CD4-positive, alpha-beta memory T cell (primary cell): Measurements from ENCODE around the gene BPGM. TPM values are rescaled to one million over a fixed set of nuclear protein-coding genes. Genes with fewer than 3 reads are reported as not detected.
"Not testable (repeated sequence)": the region's sequence is repeated elsewhere in the genome, so short reads cannot be mapped to it uniquely, and the experiment has no call there.

Experiments used
- CTCF ChIA-PET: fragments of 350-600 bp; sonication (Branson Sonifier 250); formaldehyde crosslinking; loops from one replicate; lab custom pipeline; 2021; ENCODE audit warnings: inconsistent platforms; ENCODE audit not compliant: partially characterized antibody; lab: Charles Lee
- POLR2A ChIA-PET: fragments of 350-600 bp; sonication (Branson Sonifier 250); formaldehyde crosslinking; loops from one replicate; lab custom pipeline; 2021; ENCODE audit not compliant: partially characterized antibody; lab: Charles Lee
- DNase-seq, 5 donors: peaks; one replicate each; pipeline versions ENCODE4 v3.0.0 to v3.0.0-alpha.2; 2020 to 2022; ENCODE audit warnings: mixed read lengths in 1 of 5
- H3K27ac ChIP-seq: one replicate; pipeline ENCODE4 v1.7.0; 2013; ENCODE audit warnings: low read depth, low read length
- H3K27me3 ChIP-seq: 2 replicates; pipeline ENCODE4 v1.7.0; 2013; ENCODE audit warnings: mild to moderate bottlenecking, low read length, moderate library complexity; ENCODE audit not compliant: insufficient read depth
- H3K36me3 ChIP-seq: 2 replicates; pipeline ENCODE4 v1.7.0; 2013; ENCODE audit warnings: mild to moderate bottlenecking, low read length, moderate library complexity; ENCODE audit not compliant: insufficient read depth
- H3K4me1 ChIP-seq: 2 replicates; pipeline ENCODE4 v1.7.0; 2013; ENCODE audit warnings: mild to moderate bottlenecking, low read length, moderate library complexity; ENCODE audit not compliant: insufficient read depth
- H3K4me3 ChIP-seq, 2 donors: one replicate each; pipeline ENCODE4 v1.7.0; 2013; ENCODE audit warnings: low read length in 2 of 2, mild to moderate bottlenecking in 1 of 2
- H3K9me3 ChIP-seq, 2 donors: one replicate each; pipeline ENCODE4 v1.7.0; 2013; ENCODE audit warnings: low read length in 2 of 2, control low read depth in 1 of 2; ENCODE audit not compliant: control insufficient read depth in 1 of 2
- H3K27ac Mint-ChIP-seq, 7 donors: one replicate each; pipeline ENCODE4 v1.8.0; 2020 to 2021; ENCODE audit warnings: mixed read lengths in 7 of 7, mild to moderate bottlenecking in 6 of 7, inconsistent platforms in 3 of 7, moderate library complexity in 3 of 7
- H3K27me3 Mint-ChIP-seq, 2 donors: one replicate each; pipeline ENCODE4 v1.8.0; 2020 to 2021; ENCODE audit warnings: mixed read lengths in 2 of 2
- H3K36me3 Mint-ChIP-seq, 2 donors: one replicate each; pipeline ENCODE4 v1.8.0; 2020 to 2021; ENCODE audit warnings: mixed read lengths in 2 of 2, inconsistent platforms in 1 of 2, mild to moderate bottlenecking in 1 of 2
- H3K4me1 Mint-ChIP-seq, 4 donors: one replicate each; pipeline ENCODE4 v1.8.0; 2020 to 2021; ENCODE audit warnings: mixed read lengths in 4 of 4, mild to moderate bottlenecking in 1 of 4
- H3K4me3 Mint-ChIP-seq, 8 donors: one replicate each; pipeline ENCODE4 v1.8.0; 2020 to 2021; ENCODE audit warnings: mixed read lengths in 8 of 8, mild to moderate bottlenecking in 7 of 8, moderate library complexity in 6 of 8, inconsistent platforms in 3 of 8
- H3K9me3 Mint-ChIP-seq, 8 donors: one replicate each; pipeline ENCODE4 v1.8.0; 2020 to 2021; ENCODE audit warnings: mixed read lengths in 8 of 8, mild to moderate bottlenecking in 5 of 8, inconsistent platforms in 3 of 8, moderate library complexity in 1 of 8
- intact Hi-C: fragments of 100-400 bp; cut with micrococcal nuclease; formaldehyde crosslinking; loops from one replicate; pipeline ENCODE4 v1.15.1; 2023
- polyA plus RNA-seq, 2 donors: library from polyadenylated mRNA; unstranded; fragments of 300-500 nt; fragmentation: Illumina TruSeq; gene quantifications; one replicate each; pipeline ENCODE4 v1.2.3, GENCODE V29; 2021
- total RNA-seq, 2 experiments: library from RNA; stranded (reverse); gene quantifications; one replicate each; pipeline ENCODE4 v1.2.3, GENCODE V29; 2021

The BPGM gene
- total and polyA plus RNA-seq, 4 experiments from 2014 or later: 13.7 to 27.8 (median 18.4) TPM

- POLR2A ChIA-PET: interaction anchor here (0.7 to 1.5 kb wide), 2 partner anchors 8 to 346 kb away, joined by 3 to 5 read pairs; partner anchors contain the start of gene AGBL3
- no peak for DNase-seq
Measured at GRCh38 chr7:134639683-134640279, 6.9 kb upstream of the BPGM start.

GRCh38 chr7:134640842-134641715, 5.6 kb upstream of the BPGM start:
- H3K36me3 ChIP-seq: no peaks in the 10 kb centered on the region
- H3K4me1 ChIP-seq: peaks cover 27% of the 10 kb centered on the region
- ChIA-PET POLR2A (interaction anchor here (2.0 kb wide), 1 partner anchor 29 kb away, joined by 5 read pairs; no protein-coding TSS in a partner anchor), CTCF (interaction anchor here (1.1 to 3.1 kb wide), 3 partner anchors 9 to 109 kb away, joined by 4 to 17 read pairs (median 6); no protein-coding TSS in a partner anchor)
- Mint-ChIP-seq H3K36me3 (peaks cover 0 to 3% of the 10 kb centered on the region in 2 donors), H3K4me3 (peak overlapping the region in 1 of 8 donors; percentile 27), H3K27me3 (no peaks in the 10 kb centered on the region), H3K4me1 (peaks cover 16 to 20% (median 19%) of the 10 kb centered on the region in 4 donors), H3K9me3 (peaks cover 0 to 8% (median 0%) of the 10 kb centered on the region in 8 donors), H3K27ac (peak overlapping the region in 6 of 7 donors; percentile 10 to 86 (median 62))
- no peaks in the 10 kb centered on the region for H3K9me3 ChIP-seq
- H3K27me3 ChIP-seq: no peaks in the 10 kb centered on the region
- H3K4me3 ChIP-seq: no peak overlapping the region
- intact Hi-C loops: loop anchor here (10.0 kb wide), 1 partner anchor 224 kb away; no protein-coding TSS in a partner anchor
- no peak overlapping the region for H3K27ac ChIP-seq
- no peak for DNase-seq

More at GRCh38 chr7:134639683-134640279, 6.9 kb upstream of the BPGM start:
- H3K9me3 ChIP-seq: no peaks in the 10 kb centered on the region
- intact Hi-C loops: loop anchor here (5.0 to 10.0 kb wide), 2 partner anchors 33 to 225 kb away; no protein-coding TSS in a partner anchor
- no peaks in the 10 kb centered on the region for H3K36me3 ChIP-seq
- Mint-ChIP-seq H3K27me3 (no peaks in the 10 kb centered on the region), H3K4me1 (peaks cover 17 to 23% (median 21%) of the 10 kb centered on the region in 4 donors), H3K36me3 (peaks cover 0 to 3% of the 10 kb centered on the region in 2 donors), H3K27ac (no peak overlapping the region), H3K9me3 (peaks cover 0 to 8% (median 0%) of the 10 kb centered on the region in 8 donors), H3K4me3 (no peak overlapping the region)
- no peaks in the 10 kb centered on the region for H3K27me3 ChIP-seq
- H3K4me3 ChIP-seq: no peak overlapping the region
- no peak overlapping the region for H3K27ac ChIP-seq
- CTCF ChIA-PET: interaction anchor here (0.9 to 3.1 kb wide), 4 partner anchors 8 to 110 kb away, joined by 3 to 17 read pairs (median 4); no protein-coding TSS in a partner anchor
- H3K4me1 ChIP-seq: peaks cover 24% of the 10 kb centered on the region

GRCh38 chr7:134641981-134642380, 4.7 kb upstream of the BPGM start:
- H3K27me3 ChIP-seq, H3K4me3 ChIP-seq, H3K36me3 Mint-ChIP-seq, H3K4me3 Mint-ChIP-seq, DNase-seq, H3K27ac ChIP-seq, H3K9me3 ChIP-seq, H3K36me3 ChIP-seq, H3K27me3 Mint-ChIP-seq, H3K9me3 Mint-ChIP-seq: not testable (repeated sequence)
- CTCF ChIA-PET: interaction anchor here (1.1 to 3.1 kb wide), 2 partner anchors 10 to 54 kb away, joined by 4 to 17 read pairs; no protein-coding TSS in a partner anchor
- POLR2A ChIA-PET: interaction anchor here (2.0 kb wide), 1 partner anchor 28 kb away, joined by 5 read pairs; no protein-coding TSS in a partner anchor
- Mint-ChIP-seq H3K27ac (peak overlapping the region in 1 of 7 donors; percentile 50), H3K4me1 (peaks cover 10 to 17% (median 13%) of the 10 kb centered on the region in 4 donors)
- H3K4me1 ChIP-seq: peaks cover 25% of the 10 kb centered on the region
- intact Hi-C loops: loop anchor here (10.0 kb wide), 1 partner anchor 223 kb away; no protein-coding TSS in a partner anchor

- Mint-ChIP-seq H3K4me1 (peaks cover 4 to 11% (median 7%) of the 10 kb centered on the region in 4 donors), H3K9me3 (peaks cover 0 to 8% (median 0%) of the 10 kb centered on the region in 8 donors), H3K27ac (peak overlapping the region in 4 of 7 donors; percentile 15 to 63 (median 38)), H3K27me3 (no peaks in the 10 kb centered on the region), H3K4me3 (no peak overlapping the region), H3K36me3 (no peaks in the 10 kb centered on the region)
- H3K9me3 ChIP-seq: no peaks in the 10 kb centered on the region
- H3K4me3 ChIP-seq: no peak overlapping the region
- peaks cover 27% of the 10 kb centered on the region for H3K4me1 ChIP-seq
- DNase-seq: no peak
- no peak overlapping the region for H3K27ac ChIP-seq
- no peaks in the 10 kb centered on the region for H3K36me3 ChIP-seq
- H3K27me3 ChIP-seq: no peaks in the 10 kb centered on the region
- CTCF ChIA-PET: interaction anchor here (0.8 to 5.7 kb wide), 4 partner anchors 10 to 344 kb away, joined by 3 to 51 read pairs (median 10); partner anchors contain the start of gene AGBL3
- intact Hi-C loops: loop anchor here (10.0 kb wide), 1 partner anchor 222 kb away; no protein-coding TSS in a partner anchor
- POLR2A ChIA-PET: interaction anchor here (8.0 kb wide), 1 partner anchor 26 kb away, joined by 119 read pairs; no protein-coding TSS in a partner anchor
Measured at GRCh38 chr7:134643131-134643530, 3.5 kb upstream of the BPGM start.

GRCh38 chr7:134645478-134645877, 1.2 kb upstream of the BPGM start:
- H3K9me3 Mint-ChIP-seq: peaks cover 0 to 8% (median 0%) of the 10 kb centered on the region in 8 donors
- ChIA-PET CTCF (interaction anchor here (0.9 to 5.7 kb wide), 12 partner anchors 9 to 566 kb away, joined by 3 to 51 read pairs (median 7); partner anchors contain the start of genes AGBL3, CYREN and WDR91), POLR2A (interaction anchor here (0.8 to 8.0 kb wide), 20 partner anchors 10 to 1564 kb away, joined by 3 to 119 read pairs (median 6); partner anchors contain the start of genes CHCHD3, CYREN and TMEM140)
- H3K4me3 Mint-ChIP-seq: no peak overlapping the region
- no peak for DNase-seq
- Histone ChIP-seq H3K4me3 (peak overlapping the region; percentile 66 to 68), H3K36me3 (no peaks in the 10 kb centered on the region), H3K9me3 (no peaks in the 10 kb centered on the region), H3K27ac (peak overlapping the region; percentile 84), H3K4me1 (peaks cover 29% of the 10 kb centered on the region), H3K27me3 (no peaks in the 10 kb centered on the region)
- peaks cover 2 to 8% of the 10 kb centered on the region in 2 donors for H3K36me3 Mint-ChIP-seq
- intact Hi-C loops: loop anchor here (5.0 to 10.0 kb wide), 5 partner anchors 107 to 1332 kb away; partner anchors contain the start of genes MTPN, SLC35B4 and TMEM140
- H3K27me3 Mint-ChIP-seq: no peaks in the 10 kb centered on the region
- peaks cover 15 to 21% (median 18%) of the 10 kb centered on the region in 4 donors for H3K4me1 Mint-ChIP-seq
- H3K27ac Mint-ChIP-seq: no peak overlapping the region

GRCh38 chr7:134645935-134646334, 718 bp upstream of the BPGM start:
- no peaks in the 10 kb centered on the region for H3K36me3 ChIP-seq
- H3K9me3 ChIP-seq: no peaks in the 10 kb centered on the region
- DNase-seq: peak in 1 of 5 donors; percentile 46
- H3K27ac ChIP-seq: peak overlapping the region; percentile 84
- no peaks in the 10 kb centered on the region for H3K27me3 Mint-ChIP-seq
- peaks cover 15 to 21% (median 18%) of the 10 kb centered on the region in 4 donors for H3K4me1 Mint-ChIP-seq
- no peaks in the 10 kb centered on the region for H3K27me3 ChIP-seq
- H3K4me1 ChIP-seq: peaks cover 29% of the 10 kb centered on the region
- H3K36me3 Mint-ChIP-seq: peaks cover 2 to 8% of the 10 kb centered on the region in 2 donors
- peaks cover 0 to 7% (median 0%) of the 10 kb centered on the region in 8 donors for H3K9me3 Mint-ChIP-seq
- no peak overlapping the region for H3K27ac Mint-ChIP-seq
- intact Hi-C loops: loop anchor here (1.0 to 10.0 kb wide), 15 partner anchors 8 to 1331 kb away; partner anchors contain the start of genes AGBL3, AKR1B1, CYREN and MTPN
- no peak overlapping the region for H3K4me3 Mint-ChIP-seq
- peak overlapping the region; percentile 66 to 68 for H3K4me3 ChIP-seq
- CTCF ChIA-PET: interaction anchor here (0.9 to 5.7 kb wide), 13 partner anchors 9 to 565 kb away, joined by 3 to 51 read pairs (median 8); partner anchors contain the start of genes AGBL3, CYREN and WDR91
- POLR2A ChIA-PET: interaction anchor here (0.8 to 8.0 kb wide), 22 partner anchors 11 to 1564 kb away, joined by 3 to 119 read pairs (median 6); partner anchors contain the start of genes CHCHD3, CYREN, STMP1 and TMEM140
